ENCODE results near the gene CCDC171.
A peak's percentile ranks its signal among the peaks of the same experiment; 100 is the strongest.
"Not testable (repeated sequence)": the region's sequence is repeated elsewhere in the genome, so short reads cannot be mapped to it uniquely, and the experiment has no call there.

The CCDC171 gene

DNA sequence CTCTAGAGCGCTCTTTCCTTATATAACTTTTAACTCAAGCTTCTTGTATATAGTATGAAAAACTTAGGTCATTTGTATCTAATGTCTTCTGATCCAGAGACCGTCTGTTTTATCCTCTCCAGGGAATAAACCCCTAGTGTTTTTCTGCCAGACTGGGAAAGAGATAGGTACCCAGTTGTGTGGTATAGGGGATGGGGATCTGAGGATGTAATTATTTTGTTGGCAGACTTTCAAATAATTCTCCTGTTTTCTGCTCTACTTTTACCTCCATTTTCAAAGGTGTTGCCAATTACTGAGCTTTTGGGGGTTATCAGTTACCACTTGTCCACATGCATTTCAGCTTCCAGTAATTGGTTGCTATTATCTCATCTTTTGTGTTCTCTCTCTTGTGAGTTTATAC lies 17.9 kb downstream of the CCDC171 start:
- TF ChIP-seq, protein P1, sequence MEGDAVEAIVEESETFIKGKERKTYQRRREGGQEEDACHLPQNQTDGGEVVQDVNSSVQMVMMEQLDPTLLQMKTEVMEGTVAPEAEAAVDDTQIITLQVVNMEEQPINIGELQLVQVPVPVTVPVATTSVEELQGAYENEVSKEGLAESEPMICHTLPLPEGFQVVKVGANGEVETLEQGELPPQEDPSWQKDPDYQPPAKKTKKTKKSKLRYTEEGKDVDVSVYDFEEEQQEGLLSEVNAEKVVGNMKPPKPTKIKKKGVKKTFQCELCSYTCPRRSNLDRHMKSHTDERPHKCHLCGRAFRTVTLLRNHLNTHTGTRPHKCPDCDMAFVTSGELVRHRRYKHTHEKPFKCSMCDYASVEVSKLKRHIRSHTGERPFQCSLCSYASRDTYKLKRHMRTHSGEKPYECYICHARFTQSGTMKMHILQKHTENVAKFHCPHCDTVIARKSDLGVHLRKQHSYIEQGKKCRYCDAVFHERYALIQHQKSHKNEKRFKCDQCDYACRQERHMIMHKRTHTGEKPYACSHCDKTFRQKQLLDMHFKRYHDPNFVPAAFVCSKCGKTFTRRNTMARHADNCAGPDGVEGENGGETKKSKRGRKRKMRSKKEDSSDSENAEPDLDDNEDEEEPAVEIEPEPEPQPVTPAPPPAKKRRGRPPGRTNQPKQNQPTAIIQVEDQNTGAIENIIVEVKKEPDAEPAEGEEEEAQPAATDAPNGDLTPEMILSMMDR (IDR thresholded peaks at IDR 0.05; ENCODE audit: insufficient read depth, missing control alignments): no peak
- FAIRE-seq (no peak), DNase-seq (ENCODE audit: insufficient read length, low spot score) (no peak)

DNA sequence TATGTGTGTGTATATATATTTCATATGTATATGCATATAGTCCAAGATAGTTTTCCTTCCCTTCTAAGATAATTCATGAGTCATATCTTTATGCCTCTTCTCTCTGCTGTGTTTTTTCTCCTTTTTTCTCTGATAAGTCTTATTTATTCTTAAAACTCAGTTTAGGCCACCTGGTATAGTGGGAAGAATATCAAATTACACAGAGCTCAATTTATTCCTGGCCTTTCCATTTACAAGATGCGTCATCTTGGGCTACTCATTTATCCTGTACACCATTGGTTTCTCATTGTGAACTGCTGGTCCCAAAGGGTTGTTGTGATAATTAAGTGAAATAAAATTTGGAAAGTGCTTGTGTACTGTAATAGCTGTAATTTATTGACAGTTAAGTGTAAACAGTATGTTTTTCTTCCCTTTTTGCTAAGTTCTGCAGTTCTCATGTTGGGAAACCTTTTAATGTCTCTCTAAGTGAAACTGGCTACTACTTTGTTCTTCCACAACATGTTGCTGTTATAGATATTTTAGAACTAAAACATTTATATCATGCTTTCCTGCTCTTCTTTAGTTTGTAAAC lies 19.4 kb downstream of the CCDC171 start:
- DNase-seq (ENCODE audit: insufficient read length, low spot score) (no peak), FAIRE-seq (peak; percentile 32)
- TF ChIP-seq, protein P1 (IDR thresholded peaks at IDR 0.05; ENCODE audit: insufficient read depth, missing control alignments): no peak

DNA sequence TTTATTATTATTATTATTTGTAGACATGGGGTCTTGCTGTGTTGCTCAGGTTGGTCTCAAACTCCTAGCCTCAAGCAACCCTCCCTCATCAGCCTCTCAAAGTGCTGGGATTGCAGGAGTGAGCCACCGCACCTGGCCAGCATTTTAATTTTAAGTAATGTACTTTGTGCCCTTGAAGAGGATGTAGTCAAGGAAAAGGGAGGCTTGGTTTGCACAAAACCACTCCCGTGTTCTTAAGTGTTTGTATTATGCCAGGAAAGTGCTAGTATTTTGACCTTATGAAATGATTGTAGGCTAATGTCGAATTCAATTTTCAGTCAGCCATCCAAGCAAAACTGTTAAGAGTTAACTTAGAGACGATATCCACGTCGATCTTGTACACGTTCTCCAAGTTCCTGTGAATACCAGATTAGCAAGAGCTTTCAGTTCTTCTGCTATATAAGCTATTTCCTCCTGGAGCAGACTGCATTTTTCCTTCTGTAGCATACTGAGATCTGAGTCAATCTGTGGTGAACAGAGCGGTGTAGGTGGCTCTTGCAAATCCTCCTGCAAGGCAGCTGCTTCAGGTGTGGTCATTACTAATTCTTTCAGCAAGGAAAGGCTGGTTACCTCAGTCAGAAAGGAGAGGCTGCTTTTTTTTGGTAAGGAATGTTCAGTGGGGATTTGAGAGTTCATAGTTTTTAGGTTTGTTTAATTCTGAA lies 23.7 kb downstream of the CCDC171 start:
- DNase-seq (ENCODE audit: insufficient read length, low spot score) (no peak), FAIRE-seq (no peak)
- TF ChIP-seq, protein P1 (IDR thresholded peaks at IDR 0.05; ENCODE audit: insufficient read depth, missing control alignments): no peak

DNA sequence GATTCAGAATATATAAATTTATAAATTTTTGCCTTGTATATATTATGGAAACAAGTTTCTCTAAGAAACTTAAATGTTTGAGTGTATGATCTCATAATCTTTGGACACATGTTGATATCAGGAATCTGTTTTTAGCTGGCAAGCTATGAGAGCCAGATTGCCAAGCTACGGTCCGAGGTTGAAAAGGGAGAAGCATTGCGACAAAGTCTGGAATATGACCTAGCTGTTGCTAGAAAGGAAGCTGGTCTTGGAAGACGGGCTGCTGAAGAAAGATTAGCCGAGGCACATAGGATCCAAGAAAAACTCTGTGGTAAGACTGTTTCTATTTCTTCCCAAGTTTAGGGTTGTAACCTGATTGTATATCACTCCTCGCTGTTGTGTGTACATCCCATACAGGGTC lies 25.9 kb downstream of the CCDC171 start:
- DNase-seq (ENCODE audit: insufficient read length, low spot score) (no peak), FAIRE-seq (no peak)
- TF ChIP-seq, protein P1 (IDR thresholded peaks at IDR 0.05; ENCODE audit: insufficient read depth, missing control alignments): no peak

DNA sequence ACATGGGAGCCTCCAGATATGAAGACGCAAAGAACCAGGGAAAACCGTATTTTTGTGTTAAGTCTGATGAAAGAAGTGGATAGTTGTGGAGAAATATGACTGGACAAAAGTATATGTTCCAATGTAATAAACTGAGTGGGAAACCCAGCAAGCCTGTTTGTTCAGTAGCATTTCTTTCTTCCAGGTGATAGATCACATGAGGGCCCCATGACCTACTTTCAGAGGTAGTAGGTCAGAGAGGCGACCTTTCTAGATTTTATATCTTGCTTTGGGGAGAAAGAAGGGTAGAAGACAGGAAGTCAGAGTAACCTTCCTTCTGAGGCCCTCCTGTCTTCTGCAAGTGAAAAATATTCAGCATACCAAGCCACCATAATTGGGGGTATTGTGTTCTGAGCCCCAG lies 31.5 kb downstream of the CCDC171 start:
- DNase-seq (ENCODE audit: insufficient read length, low spot score): no peak
- TF ChIP-seq, protein P1 (IDR thresholded peaks at IDR 0.05; ENCODE audit: insufficient read depth, missing control alignments): no peak
- FAIRE-seq: no peak

DNA sequence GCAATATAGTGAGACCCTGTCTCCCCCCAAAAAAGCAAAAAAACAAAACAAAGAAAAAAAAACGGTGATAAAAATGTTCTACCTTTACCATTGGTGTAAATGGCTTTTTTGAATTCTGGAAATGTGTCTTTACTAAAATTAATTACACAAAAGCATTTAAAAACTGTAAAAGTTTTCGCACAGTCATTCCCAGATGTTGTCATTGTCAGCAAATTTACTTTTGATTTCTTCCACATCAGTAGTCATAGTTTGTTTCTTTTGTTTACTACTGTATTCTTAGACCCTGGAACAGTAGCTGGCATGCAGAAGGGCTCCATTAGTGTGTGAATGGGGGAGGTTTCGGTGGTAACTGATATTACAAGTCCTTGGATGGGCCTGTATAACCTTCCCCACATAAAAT lies 39.5 kb downstream of the CCDC171 start:
- DNase-seq (ENCODE audit: insufficient read length, low spot score) (no peak), FAIRE-seq (no peak)
- TF ChIP-seq, protein P1 (IDR thresholded peaks at IDR 0.05; ENCODE audit: insufficient read depth, missing control alignments): no peak

DNA sequence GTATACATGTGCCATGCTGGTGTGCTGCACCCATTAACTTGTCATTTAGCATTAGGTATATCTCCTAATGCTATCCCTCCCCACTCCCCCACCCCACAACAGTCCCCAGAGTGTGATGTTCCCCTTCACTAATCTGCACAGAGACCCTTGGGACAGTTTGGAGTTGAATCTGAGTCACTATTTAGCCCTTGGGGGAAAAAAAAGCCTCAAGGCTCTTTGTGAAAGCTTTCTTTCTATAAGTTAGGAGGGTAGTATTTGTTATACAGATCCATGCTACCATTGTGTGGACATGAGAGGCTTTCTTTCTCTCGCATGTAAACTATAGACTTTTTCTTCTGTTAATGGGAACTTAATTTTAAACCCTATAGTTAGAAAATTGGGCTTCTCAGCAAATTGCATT lies 40.1 kb downstream of the CCDC171 start:
- DNase-seq (ENCODE audit: insufficient read length, low spot score); FAIRE-seq: not testable (repeated sequence)

DNA sequence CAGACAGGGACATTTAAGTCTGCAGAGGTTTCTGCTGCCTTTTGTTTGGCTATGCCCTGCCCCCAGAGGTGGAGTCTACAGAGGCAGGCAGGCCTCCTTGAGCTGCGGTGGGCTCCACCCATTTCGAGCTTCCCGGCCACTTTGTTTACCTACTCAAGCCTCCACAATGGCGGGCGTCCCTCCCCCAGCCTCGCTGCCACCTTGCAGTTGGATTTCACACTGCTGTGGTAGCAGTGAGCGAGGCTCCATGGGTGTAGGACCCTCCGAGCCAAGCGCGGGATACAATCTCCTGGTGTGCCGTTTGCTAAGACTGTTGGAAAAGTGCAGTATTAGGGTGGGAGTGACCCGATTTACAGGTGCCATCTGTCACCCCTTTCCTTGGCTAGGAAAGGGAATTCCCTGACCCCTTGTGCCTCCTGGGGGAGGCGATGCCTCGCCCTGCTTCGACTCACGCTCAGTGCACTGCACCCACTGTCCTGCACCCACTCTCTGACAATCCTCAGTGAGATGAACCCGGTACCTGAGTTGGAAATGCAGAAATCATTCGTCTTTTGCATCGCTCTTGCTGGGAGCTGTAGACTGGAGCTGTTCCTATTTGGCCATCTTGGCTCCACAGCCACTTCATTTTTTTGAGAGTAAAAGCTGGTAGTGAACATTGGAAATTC lies 48.0 kb downstream of the CCDC171 start:
- not testable (repeated sequence) for FAIRE-seq; DNase-seq (ENCODE audit: insufficient read length, low spot score)
